HepG2 (cell line): ENCODE measurements around the gene ACTL7B. TPM values are rescaled to one million over a fixed set of nuclear protein-coding genes. Genes with fewer than 3 reads are reported as not detected.

Source experiments
- CBX2 ChIP-seq, 2 experiments: fragments of 200-600 bp in 1 of 2; sonication (generic); formaldehyde crosslinking in 1 of 2; IDR thresholded peaks; 2 replicates each; pipeline versions ENCODE4 v1.7.0 to v1.8.1; 2018 to 2022; ENCODE audit warnings: low read depth in 2 of 2, low read length in 1 of 2, mild to moderate bottlenecking in 1 of 2, missing genetic modification reagents in 1 of 2
- IKZF4 ChIP-seq: sonication (generic); formaldehyde crosslinking; IDR thresholded peaks from 2 replicates; pipeline ENCODE4 v1.5.1; 2020; ENCODE audit warnings: borderline replicate concordance, mild to moderate bottlenecking, low read depth, missing genetic modification reagents; ENCODE audit errors: not compliant biosample characterization
- PHF20 ChIP-seq: sonication (generic); formaldehyde crosslinking; IDR thresholded peaks from 2 replicates; pipeline ENCODE4 v1.5.0; 2020; ENCODE audit warnings: mild to moderate bottlenecking, missing genetic modification reagents
- PTBP1 ChIP-seq: fragments of 200-400 bp; formaldehyde crosslinking; IDR thresholded peaks from 2 replicates; pipeline ENCODE4 v1.6.1; 2018; ENCODE audit warnings: low read length, low read depth; ENCODE audit not compliant: poor library complexity, severe bottlenecking
- RXRA ChIP-seq: sonication (generic); formaldehyde crosslinking; IDR thresholded peaks from 2 replicates; pipeline ENCODE4 v1.5.1; 2020; ENCODE audit warnings: missing genetic modification reagents
- RXRB ChIP-seq: IDR thresholded peaks from 2 replicates; pipeline ENCODE4 v1.6.1; 2016; ENCODE audit warnings: borderline replicate concordance, missing genetic modification reagents, missing compliant biosample characterization
- SCMH1 ChIP-seq: sonication (generic); formaldehyde crosslinking; IDR thresholded peaks from 2 replicates; pipeline ENCODE4 v1.9.0; 2021; ENCODE audit warnings: missing genetic modification reagents, mild to moderate bottlenecking, borderline replicate concordance
- SRSF4 ChIP-seq: fragments of 200-400 bp; formaldehyde crosslinking; IDR thresholded peaks from one replicate; pipeline ENCODE4 v1.6.1; 2018; ENCODE audit warnings: mild to moderate bottlenecking, low read depth, low read length, moderate library complexity; ENCODE audit not compliant: poor library complexity, severe bottlenecking
- TP53 ChIP-seq: sonication (generic); formaldehyde crosslinking; conservative IDR thresholded peaks from 2 replicates; pipeline ENCODE4 v1.4.0; 2020; ENCODE audit warnings: missing genetic modification reagents
- YEATS4 ChIP-seq: sonication (generic); formaldehyde crosslinking; IDR thresholded peaks from 2 replicates; pipeline ENCODE4 v1.4.0; 2020; ENCODE audit warnings: missing genetic modification reagents, borderline replicate concordance
- ZBTB42 ChIP-seq: sonication (generic); formaldehyde crosslinking; IDR thresholded peaks from 2 replicates; pipeline ENCODE4 v1.5.0; 2020; ENCODE audit warnings: mild to moderate bottlenecking, missing genetic modification reagents
- ZFY ChIP-seq: sonication (generic); formaldehyde crosslinking; IDR thresholded peaks from 2 replicates; pipeline ENCODE4 v1.4.0; 2020; ENCODE audit warnings: missing genetic modification reagents
- ZNF563 ChIP-seq: sonication (generic); formaldehyde crosslinking; IDR thresholded peaks from 2 replicates; pipeline ENCODE4 v1.8.0; 2022; ENCODE audit warnings: mild to moderate bottlenecking, moderate library complexity, missing genetic modification reagents
- ZNF615 ChIP-seq: sonication (generic); formaldehyde crosslinking; IDR thresholded peaks from 2 replicates; pipeline ENCODE4 v1.5.0; 2020; ENCODE audit warnings: mild to moderate bottlenecking, missing genetic modification reagents, borderline replicate concordance
- ZNF644 ChIP-seq: IDR thresholded peaks from 2 replicates; pipeline ENCODE4 v1.6.1; 2016; ENCODE audit warnings: low read depth
- polyA plus RNA-seq, 8 experiments: library from polyadenylated mRNA; depleted of rRNA in 3 of 8; stranded (reverse) in 7 of 8; unstranded in 1 of 8; fragments of >200 nt; fragmentation: Illumina TruSeq in 4 of 8; extraction: Trizol in 4 of 8; gene quantifications; 2 replicates each; pipeline versions ENCODE4 v1.2.1 to v1.2.3, GENCODE V29; 2011 to 2016; ENCODE audit warnings: low read depth in 4 of 8, missing spikeins in 1 of 8, mixed read lengths in 1 of 8; ENCODE audit not compliant: insufficient read depth in 1 of 8
- total RNA-seq, 5 experiments: library from RNA; depleted of rRNA; stranded (reverse); fragments of >200 nt; fragmentation: Illumina TruSeq; extraction: Trizol; gene quantifications; 2 replicates each; pipeline ENCODE4 v1.2.3, GENCODE V29; 2016; ENCODE audit warnings: low read depth in 1 of 5
- TF ChIP-seq, protein P1 (sequence below): IDR thresholded peaks from 2 replicates; pipeline ENCODE4 v1.6.1; 2012; ENCODE audit warnings: low read depth, low read length, improper control_type of control experiment
- TF ChIP-seq, protein P2 (sequence below): sonication (generic); formaldehyde crosslinking; IDR thresholded peaks from 2 replicates; pipeline ENCODE4 v1.9.0; 2021; ENCODE audit warnings: missing genetic modification reagents, borderline replicate concordance
- TF ChIP-seq, protein P3 (sequence below): sonication (generic); formaldehyde crosslinking; IDR thresholded peaks from 2 replicates; pipeline ENCODE4 v1.4.0; 2020; ENCODE audit warnings: mild to moderate bottlenecking, missing genetic modification reagents
- TF ChIP-seq, protein P4 (sequence below): sonication (generic); formaldehyde crosslinking; IDR thresholded peaks from 2 replicates; pipeline ENCODE4 v1.8.0; 2022; ENCODE audit warnings: missing genetic modification reagents, mild to moderate bottlenecking, moderate library complexity, borderline replicate concordance
- TF ChIP-seq, protein P5 (sequence below): fragments of 450-650 bp; IDR thresholded peaks from 2 replicates; pipeline ENCODE4 v1.6.1; 2016

ACTL7B gene
- total and polyA plus RNA-seq, 2 of the 13 experiments (the other 11 are each of a cell fraction or from before 2014, with no cell fraction given) = 0.07 to 0.11 TPM

DNA sequence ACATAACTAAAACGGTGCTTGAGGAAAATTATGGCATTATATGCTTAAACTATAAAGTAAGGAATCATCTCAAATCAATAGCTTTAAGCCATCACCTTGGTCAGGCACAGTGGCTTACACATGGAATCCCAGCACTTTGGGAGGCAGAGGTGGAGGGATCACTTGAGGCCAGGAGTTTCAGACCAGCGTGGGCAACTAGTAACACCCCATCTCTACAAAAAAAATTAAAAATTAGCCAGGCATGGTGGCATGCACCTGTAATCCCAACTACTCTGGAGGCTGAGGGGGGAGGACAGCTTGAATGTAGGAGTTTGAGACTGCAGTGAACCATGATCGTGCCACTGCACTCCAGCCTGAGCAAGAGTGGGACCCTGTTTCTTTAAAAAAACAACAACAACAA lies 28.9 kb upstream of the ACTL7B start (continued):
- TF ChIP-seq, protein P1, sequence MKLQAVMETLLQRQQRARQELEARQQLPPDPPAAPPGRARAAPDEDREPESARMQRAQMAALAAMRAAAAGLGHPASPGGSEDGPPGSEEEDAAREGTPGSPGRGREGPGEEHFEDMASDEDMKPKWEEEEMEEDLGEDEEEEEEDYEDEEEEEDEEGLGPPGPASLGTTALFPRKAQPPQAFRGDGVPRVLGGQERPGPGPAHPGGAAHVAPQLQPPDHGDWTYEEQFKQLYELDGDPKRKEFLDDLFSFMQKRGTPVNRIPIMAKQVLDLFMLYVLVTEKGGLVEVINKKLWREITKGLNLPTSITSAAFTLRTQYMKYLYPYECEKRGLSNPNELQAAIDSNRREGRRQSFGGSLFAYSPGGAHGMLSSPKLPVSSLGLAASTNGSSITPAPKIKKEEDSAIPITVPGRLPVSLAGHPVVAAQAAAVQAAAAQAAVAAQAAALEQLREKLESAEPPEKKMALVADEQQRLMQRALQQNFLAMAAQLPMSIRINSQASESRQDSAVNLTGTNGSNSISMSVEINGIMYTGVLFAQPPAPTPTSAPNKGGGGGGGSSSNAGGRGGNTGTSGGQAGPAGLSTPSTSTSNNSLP = no peak
- TF ChIP-seq, protein P2, sequence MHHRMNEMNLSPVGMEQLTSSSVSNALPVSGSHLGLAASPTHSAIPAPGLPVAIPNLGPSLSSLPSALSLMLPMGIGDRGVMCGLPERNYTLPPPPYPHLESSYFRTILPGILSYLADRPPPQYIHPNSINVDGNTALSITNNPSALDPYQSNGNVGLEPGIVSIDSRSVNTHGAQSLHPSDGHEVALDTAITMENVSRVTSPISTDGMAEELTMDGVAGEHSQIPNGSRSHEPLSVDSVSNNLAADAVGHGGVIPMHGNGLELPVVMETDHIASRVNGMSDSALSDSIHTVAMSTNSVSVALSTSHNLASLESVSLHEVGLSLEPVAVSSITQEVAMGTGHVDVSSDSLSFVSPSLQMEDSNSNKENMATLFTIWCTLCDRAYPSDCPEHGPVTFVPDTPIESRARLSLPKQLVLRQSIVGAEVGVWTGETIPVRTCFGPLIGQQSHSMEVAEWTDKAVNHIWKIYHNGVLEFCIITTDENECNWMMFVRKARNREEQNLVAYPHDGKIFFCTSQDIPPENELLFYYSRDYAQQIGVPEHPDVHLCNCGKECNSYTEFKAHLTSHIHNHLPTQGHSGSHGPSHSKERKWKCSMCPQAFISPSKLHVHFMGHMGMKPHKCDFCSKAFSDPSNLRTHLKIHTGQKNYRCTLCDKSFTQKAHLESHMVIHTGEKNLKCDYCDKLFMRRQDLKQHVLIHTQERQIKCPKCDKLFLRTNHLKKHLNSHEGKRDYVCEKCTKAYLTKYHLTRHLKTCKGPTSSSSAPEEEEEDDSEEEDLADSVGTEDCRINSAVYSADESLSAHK (CRISPR knock-in tag) = no peak
- TF ChIP-seq, protein P3, sequence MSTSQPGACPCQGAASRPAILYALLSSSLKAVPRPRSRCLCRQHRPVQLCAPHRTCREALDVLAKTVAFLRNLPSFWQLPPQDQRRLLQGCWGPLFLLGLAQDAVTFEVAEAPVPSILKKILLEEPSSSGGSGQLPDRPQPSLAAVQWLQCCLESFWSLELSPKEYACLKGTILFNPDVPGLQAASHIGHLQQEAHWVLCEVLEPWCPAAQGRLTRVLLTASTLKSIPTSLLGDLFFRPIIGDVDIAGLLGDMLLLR = no peak
- no peak for TF ChIP-seq PTBP1
- no peak; the same call in 1 of the 2 replicates for TF ChIP-seq ZFY (CRISPR knock-in tag)
- TF ChIP-seq SCMH1 (CRISPR knock-in tag) = no peak
- no peak for TF ChIP-seq ZNF615 (CRISPR knock-in tag)
- peak; percentile 47; the same call in 1 of the 2 replicates for TF ChIP-seq RXRB (CRISPR knock-in tag)
- TF ChIP-seq IKZF4 (CRISPR knock-in tag) = no peak
- TF ChIP-seq PHF20 (CRISPR knock-in tag) = no peak
- TF ChIP-seq TP53 = no peak
- no peak for TF ChIP-seq YEATS4
- TF ChIP-seq ZNF644 = peak; percentile 32; the same call in 1 of the 2 replicates
- TF ChIP-seq CBX2 (IDR thresholded peaks at IDR 0.05; ENCODE audit: low read depth, low read length) = no peak
- no peak for TF ChIP-seq CBX2 (CRISPR knock-in tag; IDR thresholded peaks at IDR 0.05; ENCODE audit: low read depth)
- TF ChIP-seq ZNF563 (CRISPR knock-in tag) = no peak
- TF ChIP-seq ZBTB42 (CRISPR knock-in tag) = no peak
- TF ChIP-seq, protein P4, sequence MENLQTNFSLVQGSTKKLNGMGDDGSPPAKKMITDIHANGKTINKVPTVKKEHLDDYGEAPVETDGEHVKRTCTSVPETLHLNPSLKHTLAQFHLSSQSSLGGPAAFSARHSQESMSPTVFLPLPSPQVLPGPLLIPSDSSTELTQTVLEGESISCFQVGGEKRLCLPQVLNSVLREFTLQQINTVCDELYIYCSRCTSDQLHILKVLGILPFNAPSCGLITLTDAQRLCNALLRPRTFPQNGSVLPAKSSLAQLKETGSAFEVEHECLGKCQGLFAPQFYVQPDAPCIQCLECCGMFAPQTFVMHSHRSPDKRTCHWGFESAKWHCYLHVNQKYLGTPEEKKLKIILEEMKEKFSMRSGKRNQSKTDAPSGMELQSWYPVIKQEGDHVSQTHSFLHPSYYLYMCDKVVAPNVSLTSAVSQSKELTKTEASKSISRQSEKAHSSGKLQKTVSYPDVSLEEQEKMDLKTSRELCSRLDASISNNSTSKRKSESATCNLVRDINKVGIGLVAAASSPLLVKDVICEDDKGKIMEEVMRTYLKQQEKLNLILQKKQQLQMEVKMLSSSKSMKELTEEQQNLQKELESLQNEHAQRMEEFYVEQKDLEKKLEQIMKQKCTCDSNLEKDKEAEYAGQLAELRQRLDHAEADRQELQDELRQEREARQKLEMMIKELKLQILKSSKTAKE (CRISPR knock-in tag) = no peak
- no peak for TF ChIP-seq SRSF4
- TF ChIP-seq, protein P5, sequence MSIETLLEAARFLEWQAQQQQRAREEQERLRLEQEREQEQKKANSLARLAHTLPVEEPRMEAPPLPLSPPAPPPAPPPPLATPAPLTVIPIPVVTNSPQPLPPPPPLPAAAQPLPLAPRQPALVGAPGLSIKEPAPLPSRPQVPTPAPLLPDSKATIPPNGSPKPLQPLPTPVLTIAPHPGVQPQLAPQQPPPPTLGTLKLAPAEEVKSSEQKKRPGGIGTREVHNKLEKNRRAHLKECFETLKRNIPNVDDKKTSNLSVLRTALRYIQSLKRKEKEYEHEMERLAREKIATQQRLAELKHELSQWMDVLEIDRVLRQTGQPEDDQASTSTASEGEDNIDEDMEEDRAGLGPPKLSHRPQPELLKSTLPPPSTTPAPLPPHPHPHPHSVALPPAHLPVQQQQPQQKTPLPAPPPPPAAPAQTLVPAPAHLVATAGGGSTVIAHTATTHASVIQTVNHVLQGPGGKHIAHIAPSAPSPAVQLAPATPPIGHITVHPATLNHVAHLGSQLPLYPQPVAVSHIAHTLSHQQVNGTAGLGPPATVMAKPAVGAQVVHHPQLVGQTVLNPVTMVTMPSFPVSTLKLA = no peak
- peak; percentile 31; the same call in 1 of the 2 replicates for TF ChIP-seq RXRA
